CD14-positive monocyte (primary cell): ENCODE data around the gene THRB. TPM values are rescaled to one million over a fixed set of nuclear protein-coding genes. Genes with fewer than 3 reads are reported as not detected.

Source experiments
- DNase-seq, 3 donors: peaks; one replicate each; pipeline ENCODE4 v3.0.0-alpha.2; 2011 to 2022
- H2AFZ ChIP-seq: 2 replicates; pipeline ENCODE4 v1.6.0; 2012; ENCODE audit warnings: mild to moderate bottlenecking, low read depth, low read length, inconsistent platforms; ENCODE audit not compliant: insufficient read depth, poor library complexity, severe bottlenecking
- H3K27ac ChIP-seq, 2 donors: 1 replicate in 1 of 2; 2 replicates in 1 of 2; pipeline ENCODE4 v1.5.1; 2012 to 2013; ENCODE audit warnings: low read length in 2 of 2, control low read depth in 1 of 2, inconsistent platforms in 1 of 2, low read depth in 1 of 2, mild to moderate bottlenecking in 1 of 2
- H3K27me3 ChIP-seq, 2 donors: one replicate each; pipeline versions ENCODE4 v1.6.0 to v1.6.1; 2011 to 2013; ENCODE audit warnings: low read length in 2 of 2; ENCODE audit not compliant: control insufficient read depth in 2 of 2, insufficient read depth in 2 of 2
- H3K36me3 ChIP-seq, 2 donors: replicated peaks in 1 of 2; 1 replicate in 1 of 2; 2 replicates in 1 of 2; pipeline versions ENCODE4 v1.5.1 to v1.6.1; 2012 to 2013; ENCODE audit warnings: low read length in 2 of 2, control low read depth in 1 of 2, inconsistent platforms in 1 of 2, mild to moderate bottlenecking in 1 of 2; ENCODE audit not compliant: insufficient read depth in 2 of 2, control insufficient read depth in 1 of 2
- H3K4me1 ChIP-seq, 2 donors: 1 replicate in 1 of 2; 2 replicates in 1 of 2; pipeline versions ENCODE4 v1.5.1 to v1.6.1; 2012 to 2013; ENCODE audit warnings: low read length in 2 of 2, control low read depth in 1 of 2, inconsistent platforms in 1 of 2, mild to moderate bottlenecking in 1 of 2, moderate library complexity in 1 of 2; ENCODE audit not compliant: insufficient read depth in 2 of 2, control insufficient read depth in 1 of 2
- H3K4me2 ChIP-seq: replicated peaks from 2 replicates; pipeline ENCODE3; 2012; ENCODE audit warnings: low read length, moderate library complexity, mild to moderate bottlenecking; ENCODE audit not compliant: poor library complexity, severe bottlenecking; ENCODE audit errors: extremely low read depth
- H3K4me3 ChIP-seq, 3 experiments: fragments of 200-600 bp in 1 of 3; sonication (generic) in 1 of 3; replicated peaks in 1 of 3; 1 replicate in 2 of 3; 2 replicates in 1 of 3; pipeline ENCODE4 v1.5.1; 2011 to 2013; ENCODE audit warnings: low read length in 3 of 3, mild to moderate bottlenecking in 3 of 3, control low read depth in 2 of 3, low read depth in 2 of 3, inconsistent platforms in 1 of 3, moderate library complexity in 1 of 3
- H3K79me2 ChIP-seq: 2 replicates; pipeline ENCODE4 v1.6.0; 2012; ENCODE audit warnings: mild to moderate bottlenecking, control low read depth, inconsistent platforms, low read length, moderate library complexity; ENCODE audit not compliant: insufficient read depth
- H3K9ac ChIP-seq: 2 replicates; pipeline ENCODE4 v1.6.0; 2017; ENCODE audit warnings: low read length, mild to moderate bottlenecking; ENCODE audit not compliant: insufficient read depth, poor library complexity, severe bottlenecking
- H3K9me3 ChIP-seq, 2 donors: replicated peaks in 1 of 2; 1 replicate in 1 of 2; 2 replicates in 1 of 2; pipeline versions ENCODE4 v1.5.1 to v1.6.1; 2012 to 2013; ENCODE audit warnings: low read length in 2 of 2, control low read depth in 1 of 2; ENCODE audit not compliant: control insufficient read depth in 1 of 2, insufficient read depth in 1 of 2
- H4K20me1 ChIP-seq: 2 replicates; pipeline ENCODE4 v1.6.0; 2012; ENCODE audit warnings: mild to moderate bottlenecking, low read length, control low read depth, moderate library complexity; ENCODE audit not compliant: insufficient read depth
- H3K27ac Mint-ChIP-seq, 7 donors: one replicate each; pipeline ENCODE4 v1.8.0; 2020; ENCODE audit warnings: mild to moderate bottlenecking in 7 of 7, mixed read lengths in 7 of 7, moderate library complexity in 6 of 7, inconsistent platforms in 2 of 7
- H3K27me3 Mint-ChIP-seq, 3 donors: one replicate each; pipeline ENCODE4 v1.8.0; 2021 to 2022; ENCODE audit warnings: low read depth in 3 of 3, mild to moderate bottlenecking in 3 of 3, mixed read lengths in 3 of 3, moderate library complexity in 3 of 3, inconsistent platforms in 1 of 3
- H3K36me3 Mint-ChIP-seq, 2 donors: one replicate each; pipeline ENCODE4 v1.8.0; 2020; ENCODE audit warnings: mixed read lengths in 2 of 2, inconsistent platforms in 1 of 2, mild to moderate bottlenecking in 1 of 2
- H3K4me1 Mint-ChIP-seq: one replicate; pipeline ENCODE4 v1.8.0; 2020; ENCODE audit warnings: mild to moderate bottlenecking, mixed read lengths
- H3K4me3 Mint-ChIP-seq, 2 donors: one replicate each; pipeline ENCODE4 v1.8.0; 2020; ENCODE audit warnings: mild to moderate bottlenecking in 2 of 2, mixed read lengths in 2 of 2, moderate library complexity in 1 of 2
- H3K9me3 Mint-ChIP-seq, 7 donors: one replicate each; pipeline ENCODE4 v1.8.0; 2020 to 2022; ENCODE audit warnings: mixed read lengths in 7 of 7, mild to moderate bottlenecking in 6 of 7, moderate library complexity in 6 of 7, inconsistent platforms in 2 of 7
- WGBS: methylation state at CpG from one replicate; pipeline ENCODE4 v1.1.5; 2013; ENCODE audit warnings: missing lambda C conversion rate; ENCODE audit not compliant: insufficient coverage; 5-methylcytosine and 5-hydroxymethylcytosine counted together
- intact Hi-C, 2 donors: fragments of 100-400 bp; cut with micrococcal nuclease; formaldehyde crosslinking; loops; one replicate each; pipeline versions ENCODE4 v1.15.0 to v1.15.1; 2023
- polyA plus RNA-seq, 3 donors: library from polyadenylated mRNA; depleted of rRNA in 1 of 3; unstranded in 2 of 3; stranded (reverse) in 1 of 3; fragments of 300-500 nt in 2 of 3; fragments of >200 nt in 1 of 3; fragmentation: Illumina TruSeq in 2 of 3; gene quantifications; 1 replicate in 2 of 3; 2 replicates in 1 of 3; pipeline ENCODE4 v1.2.3, GENCODE V29; 2012 to 2021
- TF ChIP-seq, protein P1 (sequence below): fragments of 200-600 bp; IDR thresholded peaks from one replicate; pipeline ENCODE4 v1.8.0; 2022; ENCODE audit warnings: antibody characterized with exemption, mild to moderate bottlenecking

The THRB gene
- polyA plus RNA-seq, 3 donors = 0.05 TPM; not detected in 2

DNA sequence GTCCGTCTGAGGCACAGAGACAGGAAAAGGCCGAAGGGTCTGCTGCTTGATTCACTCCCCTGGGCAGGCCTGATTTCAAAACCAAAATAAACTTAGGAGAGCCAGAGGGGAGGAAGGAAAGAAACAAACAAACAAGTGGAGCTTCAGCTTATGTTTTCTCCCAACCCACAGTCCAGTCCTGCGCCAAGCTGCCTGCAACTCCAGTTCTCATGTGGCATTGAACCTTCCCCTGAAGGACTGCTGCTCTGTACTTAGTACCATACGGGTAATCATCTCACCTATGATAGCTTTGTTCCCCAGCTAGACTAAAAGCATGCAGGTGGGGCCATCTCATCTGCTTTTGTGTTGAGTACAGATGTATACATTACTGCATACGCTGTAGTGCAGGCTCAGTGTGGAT lies 236.4 kb downstream of the THRB start:
- Mint-ChIP-seq H3K4me1 (no peaks in the 10 kb centered on the region), H3K9me3 (no peaks in the 10 kb centered on the region), H3K27me3 (peaks cover 0 to under 1% (median 0%) of the 10 kb centered on the region in 3 donors), H3K27ac (no peak overlapping the region), H3K4me3 (no peak overlapping the region), H3K36me3 (no peaks in the 10 kb centered on the region)
- Histone ChIP-seq H3K4me1 (no peaks in the 10 kb centered on the region), H2AFZ (no peak overlapping the region), H3K9me3 (no peaks in the 10 kb centered on the region), H4K20me1 (no peaks in the 10 kb centered on the region), H3K4me2 (no peak overlapping the region), H3K4me3 (no peak overlapping the region), H3K27me3 (no peaks in the 10 kb centered on the region), H3K79me2 (no peaks in the 10 kb centered on the region), H3K9ac (no peak overlapping the region), H3K36me3 (no peaks in the 10 kb centered on the region), H3K27ac (no peak overlapping the region)
- no peak for DNase-seq
- intact Hi-C loops = no loop called here
- TF ChIP-seq, protein P1, sequence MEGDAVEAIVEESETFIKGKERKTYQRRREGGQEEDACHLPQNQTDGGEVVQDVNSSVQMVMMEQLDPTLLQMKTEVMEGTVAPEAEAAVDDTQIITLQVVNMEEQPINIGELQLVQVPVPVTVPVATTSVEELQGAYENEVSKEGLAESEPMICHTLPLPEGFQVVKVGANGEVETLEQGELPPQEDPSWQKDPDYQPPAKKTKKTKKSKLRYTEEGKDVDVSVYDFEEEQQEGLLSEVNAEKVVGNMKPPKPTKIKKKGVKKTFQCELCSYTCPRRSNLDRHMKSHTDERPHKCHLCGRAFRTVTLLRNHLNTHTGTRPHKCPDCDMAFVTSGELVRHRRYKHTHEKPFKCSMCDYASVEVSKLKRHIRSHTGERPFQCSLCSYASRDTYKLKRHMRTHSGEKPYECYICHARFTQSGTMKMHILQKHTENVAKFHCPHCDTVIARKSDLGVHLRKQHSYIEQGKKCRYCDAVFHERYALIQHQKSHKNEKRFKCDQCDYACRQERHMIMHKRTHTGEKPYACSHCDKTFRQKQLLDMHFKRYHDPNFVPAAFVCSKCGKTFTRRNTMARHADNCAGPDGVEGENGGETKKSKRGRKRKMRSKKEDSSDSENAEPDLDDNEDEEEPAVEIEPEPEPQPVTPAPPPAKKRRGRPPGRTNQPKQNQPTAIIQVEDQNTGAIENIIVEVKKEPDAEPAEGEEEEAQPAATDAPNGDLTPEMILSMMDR = no peak
- 100% methylated on average over 3 of the region's 5 CpGs for WGBS

DNA sequence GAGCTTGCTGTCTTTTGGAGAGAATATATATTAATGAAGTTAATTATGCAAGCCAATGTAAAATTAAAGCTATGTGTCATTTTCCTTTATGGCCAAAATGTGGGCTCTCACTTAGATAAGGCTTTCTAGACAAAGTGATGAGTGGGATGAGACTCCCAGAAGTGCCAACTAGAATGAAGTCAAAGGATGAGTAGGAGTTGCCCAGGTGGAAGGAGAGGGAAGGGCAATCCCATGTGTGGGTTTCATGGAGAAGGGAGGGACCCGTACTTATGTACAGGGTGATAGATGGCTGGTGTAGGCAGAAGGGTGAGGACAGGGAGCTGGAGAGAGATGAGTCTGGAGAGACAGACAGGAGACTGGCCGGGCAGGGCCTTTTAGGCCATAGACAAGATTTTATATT lies 239.2 kb downstream of the THRB start:
- H3K9me3 Mint-ChIP-seq = no peaks in the 10 kb centered on the region
- H3K4me2 ChIP-seq = no peak overlapping the region
- no peaks in the 10 kb centered on the region for H4K20me1 ChIP-seq
- intact Hi-C loops = no loop called here
- H3K4me3 Mint-ChIP-seq = no peak overlapping the region
- TF ChIP-seq, protein P1 = no peak
- no peak overlapping the region for H2AFZ ChIP-seq
- no peaks in the 10 kb centered on the region for H3K9me3 ChIP-seq
- H3K79me2 ChIP-seq = no peaks in the 10 kb centered on the region
- no peak overlapping the region for H3K4me3 ChIP-seq
- no peaks in the 10 kb centered on the region for H3K4me1 Mint-ChIP-seq
- no peaks in the 10 kb centered on the region for H3K27me3 ChIP-seq
- no peaks in the 10 kb centered on the region for H3K36me3 Mint-ChIP-seq
- H3K9ac ChIP-seq = no peak overlapping the region
- 83% methylated on average over 1 of the region's 2 CpGs for WGBS
- H3K4me1 ChIP-seq = no peaks in the 10 kb centered on the region
- DNase-seq = no peak
- H3K27ac Mint-ChIP-seq = no peak overlapping the region
- no peak overlapping the region for H3K27ac ChIP-seq
- peaks cover 0 to 3% (median 0%) of the 10 kb centered on the region in 3 donors for H3K27me3 Mint-ChIP-seq
- no peaks in the 10 kb centered on the region for H3K36me3 ChIP-seq
